Measurements from ENCODE around the gene HLCS. TPM values are rescaled to one million over a fixed set of nuclear protein-coding genes. Genes with fewer than 3 reads are reported as not detected.
A peak's percentile ranks its signal among the peaks of the same experiment; 100 is the strongest.

HLCS gene
- total and polyA plus RNA-seq, 4 experiments from 2014 or later: 8.3 to 14.7 (median 11.3) TPM

DNA sequence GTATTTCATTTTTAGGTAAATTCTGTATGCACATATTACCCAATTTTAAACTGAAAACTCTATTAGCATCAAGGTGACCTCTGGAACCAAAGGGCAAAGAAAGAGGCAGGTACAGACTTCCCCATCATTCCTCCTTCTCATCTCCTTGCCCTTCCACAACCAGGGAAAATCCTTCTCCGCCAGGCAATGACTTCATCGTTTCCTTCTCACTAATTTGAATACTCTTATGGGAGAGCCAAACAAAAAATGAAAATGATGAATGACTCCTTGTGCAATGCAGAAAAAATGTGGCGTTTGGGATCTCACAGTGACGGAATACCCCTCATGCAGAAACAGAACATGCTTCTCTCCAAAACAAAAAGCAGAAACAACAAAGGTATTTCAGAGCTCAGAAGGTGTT is 83.7 kb downstream of the HLCS start:
- no peak overlapping the region for H3K4me3 Mint-ChIP-seq
- intact Hi-C loops (cut with micrococcal nuclease): no loop called here
- H3K27ac Mint-ChIP-seq: peak overlapping the region in 1 of 7 donors; percentile 15

GRCh38 chr21:36881228-36881627 is 85.2 kb downstream of the HLCS start:
- ChIA-PET CTCF (ENCODE audit: partially characterized antibody) (no interaction called here), POLR2A (ENCODE audit: partially characterized antibody) (no interaction called here)
- no peaks in the 10 kb centered on the region for H3K27me3 Mint-ChIP-seq
- no peak overlapping the region for H3K27ac Mint-ChIP-seq
- H3K4me3 Mint-ChIP-seq: no peak overlapping the region
- H3K4me1 ChIP-seq (ENCODE audit: insufficient read depth, low read length): no peaks in the 10 kb centered on the region
- no peak for DNase-seq
- no peak overlapping the region for H3K27ac ChIP-seq (ENCODE audit: low read depth, low read length)
- peaks cover 0 to 29% (median 20%) of the 10 kb centered on the region in 8 donors for H3K9me3 Mint-ChIP-seq
- no peak overlapping the region for H3K4me3 ChIP-seq (ENCODE audit: low read length in 2 of 2)
- peaks cover 0 to 5% of the 10 kb centered on the region in 2 donors for H3K9me3 ChIP-seq (ENCODE audit: control insufficient read depth in 1 of 2, low read length in 2 of 2)
- peaks cover 32 to 55% of the 10 kb centered on the region in 2 donors for H3K36me3 Mint-ChIP-seq
- peaks cover 0 to 2% (median 0%) of the 10 kb centered on the region in 4 donors for H3K4me1 Mint-ChIP-seq
- H3K36me3 ChIP-seq (ENCODE audit: insufficient read depth, low read length): no peaks in the 10 kb centered on the region
- H3K27me3 ChIP-seq (ENCODE audit: insufficient read depth, low read length): no peaks in the 10 kb centered on the region
- intact Hi-C loops (cut with micrococcal nuclease): no loop called here

More for the DNA sequence above, 83.7 kb downstream of the HLCS start:
- Histone ChIP-seq H3K4me3 (ENCODE audit: low read length in 2 of 2) (no peak overlapping the region), H3K27me3 (ENCODE audit: insufficient read depth, low read length) (no peaks in the 10 kb centered on the region), H3K36me3 (ENCODE audit: insufficient read depth, low read length) (no peaks in the 10 kb centered on the region), H3K4me1 (ENCODE audit: insufficient read depth, low read length) (no peaks in the 10 kb centered on the region), H3K27ac (ENCODE audit: low read depth, low read length) (no peak overlapping the region), H3K9me3 (ENCODE audit: control insufficient read depth in 1 of 2, low read length in 2 of 2) (peaks cover 0 to 5% of the 10 kb centered on the region in 2 donors)
- no peak for DNase-seq
- Mint-ChIP-seq H3K27me3 (no peaks in the 10 kb centered on the region), H3K4me1 (peaks cover 0 to 2% (median 0%) of the 10 kb centered on the region in 4 donors), H3K9me3 (peaks cover 0 to 29% (median 20%) of the 10 kb centered on the region in 8 donors), H3K36me3 (peaks cover 32 to 60% of the 10 kb centered on the region in 2 donors)
- CTCF ChIA-PET (ENCODE audit: partially characterized antibody): no interaction called here
- POLR2A ChIA-PET (ENCODE audit: partially characterized antibody): no interaction called here

DNA sequence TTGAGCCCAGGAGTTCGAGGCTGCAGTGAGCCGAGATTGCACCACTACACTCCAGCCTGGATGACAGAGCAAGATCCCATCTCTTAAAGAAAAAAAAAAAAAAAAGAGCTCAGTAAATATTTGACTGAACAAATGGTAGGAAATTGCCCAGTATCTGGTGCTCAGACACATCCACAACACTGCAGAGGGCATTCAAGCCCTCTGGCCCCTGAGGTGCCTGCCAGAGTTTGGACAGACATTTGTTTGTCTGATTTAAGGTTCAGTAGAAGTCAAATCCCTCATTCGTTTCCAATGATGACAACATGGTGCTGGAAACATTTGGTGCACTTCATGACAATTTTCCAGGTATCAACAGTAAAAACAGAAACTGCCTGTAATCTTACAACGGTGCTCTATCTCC is 86.6 kb downstream of the HLCS start:
- H3K27me3 Mint-ChIP-seq: no peaks in the 10 kb centered on the region
- Histone ChIP-seq H3K4me1 (ENCODE audit: insufficient read depth, low read length) (no peaks in the 10 kb centered on the region), H3K9me3 (ENCODE audit: control insufficient read depth in 1 of 2, low read length in 2 of 2) (peaks cover 0 to 5% of the 10 kb centered on the region in 2 donors), H3K36me3 (ENCODE audit: insufficient read depth, low read length) (no peaks in the 10 kb centered on the region), H3K27ac (ENCODE audit: low read depth, low read length) (no peak overlapping the region), H3K4me3 (ENCODE audit: low read length in 2 of 2) (no peak overlapping the region), H3K27me3 (ENCODE audit: insufficient read depth, low read length) (no peaks in the 10 kb centered on the region)
- no peak for DNase-seq
- intact Hi-C loops (cut with micrococcal nuclease): no loop called here
- H3K9me3 Mint-ChIP-seq: peaks cover 0 to 29% (median 20%) of the 10 kb centered on the region in 8 donors
- H3K4me3 Mint-ChIP-seq: no peak overlapping the region
- H3K27ac Mint-ChIP-seq: no peak overlapping the region
- peaks cover 0 to 2% (median 0%) of the 10 kb centered on the region in 4 donors for H3K4me1 Mint-ChIP-seq
- ChIA-PET POLR2A (ENCODE audit: partially characterized antibody) (no interaction called here), CTCF (ENCODE audit: partially characterized antibody) (no interaction called here)
- peaks cover 28 to 48% of the 10 kb centered on the region in 2 donors for H3K36me3 Mint-ChIP-seq

DNA sequence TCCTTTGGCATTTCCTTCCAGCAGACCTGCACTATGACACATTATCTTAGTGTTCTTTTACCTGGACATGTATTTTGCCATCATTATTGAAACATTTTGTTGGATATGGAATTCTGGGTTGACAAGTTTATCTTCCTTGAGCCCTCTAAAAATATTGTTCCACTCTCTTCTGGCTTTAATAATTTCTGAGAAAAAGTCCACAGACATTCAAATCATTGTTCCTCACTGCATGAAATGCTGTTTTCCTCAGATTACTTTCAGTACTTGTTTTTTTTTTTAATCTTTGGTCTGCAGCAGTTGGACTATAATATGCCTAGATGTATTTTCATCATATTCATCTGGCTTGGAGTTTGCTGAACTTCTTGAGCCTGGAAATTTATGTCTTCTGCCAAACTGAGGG is 88.7 kb downstream of the HLCS start:
- H3K36me3 Mint-ChIP-seq: peaks cover 16 to 27% of the 10 kb centered on the region in 2 donors
- H3K27me3 Mint-ChIP-seq: no peaks in the 10 kb centered on the region
- H3K4me3 Mint-ChIP-seq: no peak overlapping the region

DNA sequence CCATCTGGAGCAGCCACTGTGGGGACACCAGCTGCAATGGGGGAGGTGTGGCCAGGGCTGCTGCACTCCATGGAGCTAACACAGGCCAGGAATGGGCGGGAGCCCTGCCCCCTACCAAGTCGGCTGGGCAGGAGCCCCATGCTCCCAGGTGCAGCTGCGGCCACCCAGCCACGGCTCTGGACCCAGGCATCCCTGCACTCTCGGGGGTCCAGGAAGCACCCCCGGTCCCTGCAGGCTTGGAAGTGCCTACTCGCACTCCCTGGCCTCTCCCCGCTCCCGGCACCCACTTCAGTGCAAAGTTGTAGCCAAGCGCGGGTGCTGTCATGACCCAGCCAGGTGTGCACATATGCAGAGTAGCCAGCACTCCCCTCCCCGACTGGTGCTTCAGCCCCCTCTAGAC is 91.8 kb downstream of the HLCS start:
- no peak overlapping the region for H3K4me3 Mint-ChIP-seq
- ChIA-PET CTCF (ENCODE audit: partially characterized antibody) (no interaction called here), POLR2A (ENCODE audit: partially characterized antibody) (no interaction called here)
- no peak overlapping the region for H3K27ac Mint-ChIP-seq
- Histone ChIP-seq H3K9me3 (ENCODE audit: control insufficient read depth in 1 of 2, low read length in 2 of 2) (no peaks in the 10 kb centered on the region), H3K4me1 (ENCODE audit: insufficient read depth, low read length) (no peaks in the 10 kb centered on the region), H3K4me3 (ENCODE audit: low read length in 2 of 2) (no peak overlapping the region), H3K27me3 (ENCODE audit: insufficient read depth, low read length) (no peaks in the 10 kb centered on the region), H3K27ac (ENCODE audit: low read depth, low read length) (no peak overlapping the region), H3K36me3 (ENCODE audit: insufficient read depth, low read length) (no peaks in the 10 kb centered on the region)
- peaks cover 0 to 8% (median 3%) of the 10 kb centered on the region in 8 donors for H3K9me3 Mint-ChIP-seq
- peaks cover 5 to 14% of the 10 kb centered on the region in 2 donors for H3K36me3 Mint-ChIP-seq
- H3K27me3 Mint-ChIP-seq: no peaks in the 10 kb centered on the region
- no peak for DNase-seq
- intact Hi-C loops (cut with micrococcal nuclease): no loop called here
- peaks cover 0 to under 1% (median 0%) of the 10 kb centered on the region in 4 donors for H3K4me1 Mint-ChIP-seq

More for the DNA sequence above, 88.7 kb downstream of the HLCS start:
- H3K4me1 ChIP-seq (ENCODE audit: insufficient read depth, low read length): no peaks in the 10 kb centered on the region
- no peak overlapping the region for H3K4me3 ChIP-seq (ENCODE audit: low read length in 2 of 2)
- intact Hi-C loops (cut with micrococcal nuclease): no loop called here
- peaks cover 0 to 2% (median 0%) of the 10 kb centered on the region in 4 donors for H3K4me1 Mint-ChIP-seq
- no peaks in the 10 kb centered on the region for H3K9me3 ChIP-seq (ENCODE audit: control insufficient read depth in 1 of 2, low read length in 2 of 2)
- no peak overlapping the region for H3K27ac ChIP-seq (ENCODE audit: low read depth, low read length)
- no peak for DNase-seq
- H3K27ac Mint-ChIP-seq: no peak overlapping the region
- POLR2A ChIA-PET (ENCODE audit: partially characterized antibody): no interaction called here
- no peaks in the 10 kb centered on the region for H3K36me3 ChIP-seq (ENCODE audit: insufficient read depth, low read length)
- no peaks in the 10 kb centered on the region for H3K27me3 ChIP-seq (ENCODE audit: insufficient read depth, low read length)
- CTCF ChIA-PET (ENCODE audit: partially characterized antibody): no interaction called here
- peaks cover 0 to 15% (median 5%) of the 10 kb centered on the region in 8 donors for H3K9me3 Mint-ChIP-seq

DNA sequence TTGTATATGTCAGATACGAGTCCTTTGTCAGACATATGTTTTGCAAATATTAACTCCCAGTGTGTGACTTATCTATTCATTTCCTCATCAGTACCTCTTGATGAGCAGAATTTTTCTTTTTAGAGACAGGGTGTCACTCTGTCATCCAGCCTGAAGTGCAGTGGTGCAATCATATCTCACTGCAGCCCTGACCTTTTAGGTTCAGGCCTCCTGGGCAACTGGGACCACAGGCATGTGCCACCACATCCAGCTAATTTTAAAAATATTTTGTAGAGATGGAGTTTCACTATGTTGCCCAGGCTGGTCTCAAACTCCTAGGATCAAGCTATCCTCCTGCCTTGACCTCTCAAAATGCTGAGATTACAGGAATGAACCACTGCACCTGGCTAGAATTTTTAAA is 93.0 kb downstream of the HLCS start:
- H3K4me1 ChIP-seq (ENCODE audit: insufficient read depth, low read length): no peaks in the 10 kb centered on the region
- ChIA-PET CTCF (ENCODE audit: partially characterized antibody) (no interaction called here), POLR2A (ENCODE audit: partially characterized antibody) (no interaction called here)
- no peaks in the 10 kb centered on the region for H3K27me3 ChIP-seq (ENCODE audit: insufficient read depth, low read length)
- Mint-ChIP-seq H3K27ac (no peak overlapping the region), H3K4me3 (no peak overlapping the region), H3K36me3 (peaks cover 5 to 14% of the 10 kb centered on the region in 2 donors), H3K27me3 (no peaks in the 10 kb centered on the region), H3K9me3 (peaks cover 0 to 7% (median 3%) of the 10 kb centered on the region in 8 donors), H3K4me1 (peaks cover 0 to 2% (median 0%) of the 10 kb centered on the region in 4 donors)
- H3K36me3 ChIP-seq (ENCODE audit: insufficient read depth, low read length): no peaks in the 10 kb centered on the region
- intact Hi-C loops (cut with micrococcal nuclease): no loop called here
- no peak for DNase-seq
- H3K9me3 ChIP-seq (ENCODE audit: control insufficient read depth in 1 of 2, low read length in 2 of 2): no peaks in the 10 kb centered on the region
- no peak overlapping the region for H3K4me3 ChIP-seq (ENCODE audit: low read length in 2 of 2)
- H3K27ac ChIP-seq (ENCODE audit: low read depth, low read length): no peak overlapping the region

GRCh38 chr21:36867291-36867905 is 99.1 kb downstream of the HLCS start:
- Histone ChIP-seq H3K4me3 (ENCODE audit: low read length in 2 of 2) (no peak overlapping the region), H3K27me3 (ENCODE audit: insufficient read depth, low read length) (no peaks in the 10 kb centered on the region), H3K36me3 (ENCODE audit: insufficient read depth, low read length) (no peaks in the 10 kb centered on the region), H3K27ac (ENCODE audit: low read depth, low read length) (no peak overlapping the region), H3K9me3 (ENCODE audit: control insufficient read depth in 1 of 2, low read length in 2 of 2) (no peaks in the 10 kb centered on the region), H3K4me1 (ENCODE audit: insufficient read depth, low read length) (no peaks in the 10 kb centered on the region)
- no peak for DNase-seq
- H3K36me3 Mint-ChIP-seq: peaks cover 1 to 10% of the 10 kb centered on the region in 2 donors
- no peaks in the 10 kb centered on the region for H3K27me3 Mint-ChIP-seq
- CTCF ChIA-PET (ENCODE audit: partially characterized antibody): interaction anchor here (1.8 kb wide), 1 partner anchor 13 kb away, joined by 4 read pairs; no protein-coding TSS in a partner anchor
- H3K4me1 Mint-ChIP-seq: peaks cover 0 to 2% (median 0%) of the 10 kb centered on the region in 4 donors
- POLR2A ChIA-PET (ENCODE audit: partially characterized antibody): no interaction called here
- no peak overlapping the region for H3K27ac Mint-ChIP-seq
- no peak overlapping the region for H3K4me3 Mint-ChIP-seq
- no peaks in the 10 kb centered on the region for H3K9me3 Mint-ChIP-seq
- intact Hi-C loops (cut with micrococcal nuclease): no loop called here

All from CD4-positive, alpha-beta memory T cell (primary cell).